HepG2 (cell line): Measurements from ENCODE around the gene PEX7. TPM values are rescaled to one million over a fixed set of nuclear protein-coding genes. Genes with fewer than 3 reads are reported as not detected.

ENCODE experiments used
- FOXO1 ChIP-seq: sonication (generic); formaldehyde crosslinking; IDR thresholded peaks from 2 replicates; pipeline ENCODE4 v1.4.0; 2020; ENCODE audit warnings: missing genetic modification reagents
- PATZ1 ChIP-seq: sonication (generic); formaldehyde crosslinking; IDR thresholded peaks from 2 replicates; pipeline ENCODE4 v1.4.0; 2020; ENCODE audit warnings: missing genetic modification reagents
- ZBTB7B ChIP-seq: sonication (generic); formaldehyde crosslinking; IDR thresholded peaks from 2 replicates; pipeline ENCODE4 v1.4.0; 2020; ENCODE audit warnings: missing genetic modification reagents
- ZFY ChIP-seq: sonication (generic); formaldehyde crosslinking; IDR thresholded peaks from 2 replicates; pipeline ENCODE4 v1.4.0; 2020; ENCODE audit warnings: missing genetic modification reagents
- ZNF605 ChIP-seq: sonication (generic); formaldehyde crosslinking; IDR thresholded peaks from 2 replicates; pipeline ENCODE4 v1.8.0; 2022; ENCODE audit warnings: mild to moderate bottlenecking, missing genetic modification reagents
- ZNF777 ChIP-seq: sonication (generic); formaldehyde crosslinking; IDR thresholded peaks from 2 replicates; pipeline ENCODE4 v1.4.0; 2020; ENCODE audit warnings: missing genetic modification reagents
- ZNF800 ChIP-seq: sonication (generic); formaldehyde crosslinking; IDR thresholded peaks from 2 replicates; pipeline ENCODE4 v1.4.0; 2020; ENCODE audit warnings: missing genetic modification reagents
- polyA plus RNA-seq, 8 experiments: library from polyadenylated mRNA; depleted of rRNA in 3 of 8; stranded (reverse) in 7 of 8; unstranded in 1 of 8; fragments of >200 nt; fragmentation: Illumina TruSeq in 4 of 8; extraction: Trizol in 4 of 8; gene quantifications; 2 replicates each; pipeline versions ENCODE4 v1.2.1 to v1.2.3, GENCODE V29; 2011 to 2016; ENCODE audit warnings: low read depth in 4 of 8, missing spikeins in 1 of 8, mixed read lengths in 1 of 8; ENCODE audit not compliant: insufficient read depth in 1 of 8
- total RNA-seq, 5 experiments: library from RNA; depleted of rRNA; stranded (reverse); fragments of >200 nt; fragmentation: Illumina TruSeq; extraction: Trizol; gene quantifications; 2 replicates each; pipeline ENCODE4 v1.2.3, GENCODE V29; 2016; ENCODE audit warnings: low read depth in 1 of 5
- TF ChIP-seq, protein P1 (sequence below): sonication (generic); formaldehyde crosslinking; IDR thresholded peaks from 2 replicates; pipeline ENCODE4 v1.5.1; 2020; ENCODE audit warnings: mild to moderate bottlenecking, missing genetic modification reagents, borderline replicate concordance

PEX7 gene
- total and polyA plus RNA-seq, 2 of the 13 experiments (the other 11 are each of a cell fraction or from before 2014, with no cell fraction given), result 0.04 to 0.53 TPM

- TF ChIP-seq ZFY (peak; percentile 20; the same call in 1 of the 2 replicates), ZNF605 (CRISPR knock-in tag) (0 out of 2 replicates have a peak, but pooled peaks have one; percentile 35), FOXO1 (CRISPR knock-in tag) (peak; percentile 22; the same call in 1 of the 2 replicates), ZBTB7B (CRISPR knock-in tag) (peak; percentile 73), ZNF777 (CRISPR knock-in tag) (peak; percentile 85; the same call in 1 of the 2 replicates), ZNF800 (peak; percentile 69; the same call in 1 of the 2 replicates), PATZ1 (peak; percentile 88)
- TF ChIP-seq, protein P1, sequence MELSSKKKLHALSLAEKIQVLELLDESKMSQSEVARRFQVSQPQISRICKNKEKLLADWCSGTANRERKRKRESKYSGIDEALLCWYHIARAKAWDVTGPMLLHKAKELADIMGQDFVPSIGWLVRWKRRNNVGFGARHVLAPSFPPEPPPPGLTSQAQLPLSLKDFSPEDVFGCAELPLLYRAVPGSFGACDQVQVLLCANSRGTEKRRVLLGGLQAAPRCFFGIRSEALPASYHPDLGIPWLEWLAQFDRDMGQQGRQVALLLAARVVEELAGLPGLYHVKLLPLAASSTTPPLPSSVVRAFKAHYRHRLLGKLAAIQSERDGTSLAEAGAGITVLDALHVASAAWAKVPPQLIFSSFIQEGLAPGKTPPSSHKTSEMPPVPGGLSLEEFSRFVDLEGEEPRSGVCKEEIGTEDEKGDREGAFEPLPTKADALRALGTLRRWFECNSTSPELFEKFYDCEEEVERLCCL, result no peak
Measured at GRCh38 chr6:136792410-136793262, 29.8 kb upstream of the PEX7 start, which contains the start of gene MAP3K5 (continued).
